A673 (cell line): ENCODE data around the gene LPP.

Experiments used
- CTCF ChIP-seq: fragments of 300-800, 200-600 bp; sonication (generic); conservative IDR thresholded peaks from 2 replicates; pipeline ENCODE4 v1.5.1; 2017; ENCODE audit warnings: low read depth, mild to moderate bottlenecking, antibody characterized with exemption, low read length, moderate library complexity, mixed read lengths
- EZH2 ChIP-seq: fragments of 200-600 bp; sonication (generic); IDR thresholded peaks from 2 replicates; pipeline ENCODE4 v1.6.1; 2017; ENCODE audit warnings: borderline replicate concordance, low read depth, mild to moderate bottlenecking, mixed read lengths, antibody characterized with exemption, low read length; ENCODE audit not compliant: poor library complexity, severe bottlenecking

- no peak for TF ChIP-seq EZH2
- TF ChIP-seq CTCF = no peak
Observed at GRCh38 chr3:188486952-188487351, 333.0 kb downstream of the LPP start.
